IMR-90 (cell line): ENCODE measurements around the gene ITGA5. TPM values are rescaled to one million over a fixed set of nuclear protein-coding genes. Genes with fewer than 3 reads are reported as not detected.

Source experiments
- ATAC-seq: fragments of 200-7000 bp; cut with Tn5 transposase; 2 replicates; pipeline ENCODE4 v1.9.1; 2020; ENCODE audit warnings: low read depth, mild to moderate bottlenecking, moderate library complexity
- BruUV-seq: library from RNA; stranded (reverse); fragments of 400-500 nt; replicated peaks from 2 replicates; lab custom pipeline; 2021; lab: Mats Ljungman, UMichigan
- CTCF ChIA-PET: fragments of 300-600 bp; formaldehyde crosslinking; extraction: SDS; loops from one replicate; lab custom pipeline; 2021; ENCODE audit warnings: antibody characterized with exemption; lab: Yijun Ruan, JAX
- POLR2A ChIA-PET: fragments of 300-600 bp; sonication (Branson Sonifier 250); formaldehyde crosslinking; loops from one replicate; lab custom pipeline; 2022; ENCODE audit warnings: antibody characterized with exemption; ENCODE audit not compliant: unreplicated experiment; lab: Charles Lee
- DNase-seq: peaks from one replicate; pipeline ENCODE4 v3.0.0; 2013
- H2AFZ ChIP-seq: replicated peaks from 2 replicates; pipeline ENCODE3; 2013; ENCODE audit warnings: low read length, mild to moderate bottlenecking; ENCODE audit not compliant: poor library complexity
- H2AK5ac ChIP-seq: 2 replicates; pipeline ENCODE4 v1.6.1; 2013; ENCODE audit warnings: low read depth, low read length, inconsistent platforms
- H2AK9ac ChIP-seq: replicated peaks from 2 replicates; pipeline ENCODE3; 2013; ENCODE audit warnings: mild to moderate bottlenecking, low read depth, low read length, moderate library complexity; ENCODE audit not compliant: poor library complexity
- H2BK120ac ChIP-seq: 2 replicates; pipeline ENCODE4 v1.6.1; 2013; ENCODE audit warnings: low read depth, low read length, inconsistent platforms
- H2BK15ac ChIP-seq: 3 replicates; pipeline ENCODE4 v1.6.1; 2013; ENCODE audit warnings: low read depth, low read length, inconsistent platforms
- H2BK20ac ChIP-seq: 2 replicates; pipeline ENCODE4 v1.6.1; 2013; ENCODE audit warnings: low read depth, mild to moderate bottlenecking, inconsistent platforms, low read length, moderate library complexity
- H2BK5ac ChIP-seq: 2 replicates; pipeline ENCODE4 v1.6.1; 2013; ENCODE audit warnings: mild to moderate bottlenecking, low read depth, low read length, inconsistent platforms; ENCODE audit not compliant: poor library complexity, severe bottlenecking
- H3K14ac ChIP-seq: replicated peaks from 2 replicates; pipeline ENCODE4 v1.6.1; 2013; ENCODE audit warnings: low read depth, low read length, inconsistent platforms
- H3K18ac ChIP-seq: 2 replicates; pipeline ENCODE4 v1.6.1; 2013; ENCODE audit warnings: low read depth, low read length, control low read depth
- H3K23ac ChIP-seq: 2 replicates; pipeline ENCODE4 v1.6.1; 2013; ENCODE audit warnings: low read depth, low read length, inconsistent platforms
- H3K27ac ChIP-seq: 2 replicates; pipeline ENCODE4 v1.5.1; 2013; ENCODE audit warnings: mild to moderate bottlenecking, control low read depth, low read length; ENCODE audit not compliant: insufficient read depth
- H3K27me3 ChIP-seq: 2 replicates; pipeline ENCODE4 v1.6.1; 2013; ENCODE audit warnings: low read length; ENCODE audit not compliant: control insufficient read depth, insufficient read depth
- H3K36me3 ChIP-seq: 2 replicates; pipeline ENCODE4 v1.6.1; 2013; ENCODE audit warnings: low read length, mixed read lengths; ENCODE audit not compliant: control insufficient read depth, insufficient read depth
- H3K4ac ChIP-seq: 2 replicates; pipeline ENCODE4 v1.6.1; 2013; ENCODE audit warnings: low read depth, low read length, inconsistent platforms
- H3K4me1 ChIP-seq: 2 replicates; pipeline ENCODE4 v1.6.1; 2013; ENCODE audit warnings: low read length, mixed read lengths; ENCODE audit not compliant: control insufficient read depth, insufficient read depth
- H3K4me2 ChIP-seq: 2 replicates; pipeline ENCODE4 v1.6.1; 2013; ENCODE audit warnings: low read depth, mild to moderate bottlenecking, control low read depth, low read length, moderate library complexity
- H3K4me3 ChIP-seq: 2 replicates; pipeline ENCODE4 v1.5.1; 2013; ENCODE audit warnings: low read depth, mild to moderate bottlenecking, control low read depth, low read length, moderate library complexity; ENCODE audit not compliant: insufficient read depth
- H3K56ac ChIP-seq: 2 replicates; pipeline ENCODE4 v1.6.1; 2013; ENCODE audit warnings: low read length, inconsistent platforms; ENCODE audit not compliant: insufficient read depth; ENCODE audit errors: extremely low read depth
- H3K79me1 ChIP-seq, 2 experiments: 2 replicates each; pipeline ENCODE4 v1.6.1; 2013; ENCODE audit warnings: low read length in 2 of 2, inconsistent platforms in 1 of 2, low read depth in 1 of 2
- H3K9ac ChIP-seq: 2 replicates; pipeline ENCODE4 v1.6.1; 2013; ENCODE audit warnings: low read depth, low read length, control low read depth
- H3K9me1 ChIP-seq: 2 replicates; pipeline ENCODE4 v1.6.1; 2013; ENCODE audit warnings: low read length, inconsistent platforms; ENCODE audit not compliant: insufficient read depth
- H3K9me3 ChIP-seq: 2 replicates; pipeline ENCODE4 v1.6.1; 2013; ENCODE audit warnings: low read length; ENCODE audit not compliant: control insufficient read depth, insufficient read depth
- H4K20me1 ChIP-seq: 2 replicates; pipeline ENCODE4 v1.6.1; 2013; ENCODE audit warnings: low read length, inconsistent platforms; ENCODE audit not compliant: insufficient read depth
- H4K5ac ChIP-seq: 2 replicates; pipeline ENCODE4 v1.6.1; 2013; ENCODE audit warnings: mild to moderate bottlenecking, low read depth, low read length, control low read depth
- H4K8ac ChIP-seq, 2 experiments: 2 replicates each; pipeline ENCODE4 v1.6.1; 2013; ENCODE audit warnings: low read depth in 2 of 2, low read length in 2 of 2, control low read depth in 1 of 2, inconsistent platforms in 1 of 2
- H4K91ac ChIP-seq: 2 replicates; pipeline ENCODE4 v1.6.1; 2013; ENCODE audit warnings: low read depth, low read length, inconsistent platforms; ENCODE audit not compliant: insufficient read depth
- CEBPB ChIP-seq: IDR thresholded peaks from 2 replicates; pipeline ENCODE4 v1.6.1; 2012; ENCODE audit warnings: low read depth, low read length, improper control_type of control experiment
- CHD1 ChIP-seq: IDR thresholded peaks from 2 replicates; pipeline ENCODE4 v1.6.1; 2012; ENCODE audit warnings: low read depth, low read length, improper control_type of control experiment
- MAZ ChIP-seq: IDR thresholded peaks from 2 replicates; pipeline ENCODE4 v1.6.1; 2012; ENCODE audit warnings: low read depth, mild to moderate bottlenecking, low read length, improper control_type of control experiment, moderate library complexity, borderline replicate concordance
- dilution Hi-C: fragments of 300-500 bp; cut with HindIII; formaldehyde crosslinking; loops from one replicate; pipeline ENCODE4 v1.14.3; 2018; ENCODE audit warnings: low sequenced_read_pairs; ENCODE audit not compliant: unreplicated experiment
- in situ Hi-C: fragments of 300-500 bp; cut with MboI; formaldehyde crosslinking; loops from 3 replicates; pipeline ENCODE4 v1.14.3; 2019; ENCODE audit warnings: low sequenced_read_pairs, inconsistent platforms, mixed read lengths
- intact Hi-C: fragments of 100-400 bp; cut with micrococcal nuclease; formaldehyde crosslinking; loops from 2 replicates; pipeline ENCODE4 v1.10.0; 2022
- polyA plus RNA-seq, 3 experiments: library from polyadenylated mRNA; depleted of rRNA; stranded (reverse); fragments of >200 nt; gene quantifications; 2 replicates each; pipeline ENCODE4 v1.2.3, GENCODE V29; 2012; ENCODE audit warnings: low replicate concordance in 1 of 3
- total RNA-seq: library from RNA; depleted of rRNA; stranded (reverse); fragments of >200 nt; gene quantifications from 2 replicates; pipeline ENCODE4 v1.2.3, GENCODE V29; 2012

The ITGA5 gene
- total and polyA plus RNA-seq, 2 of the 4 experiments (the other 2 are of a cell fraction) = 159 to 259 TPM

GRCh38 chr12:54455760-54456469 is 36.8 kb upstream of the ITGA5 start:
- dilution Hi-C loops = no loop called here
- TF ChIP-seq CHD1 = no peak
- TF ChIP-seq MAZ = no peak
- no peak for TF ChIP-seq CEBPB
- ChIA-PET CTCF (no interaction called here), POLR2A (no interaction called here)
- Histone ChIP-seq H3K79me1 (no peaks in the 10 kb centered on the region), H2AK9ac (no peak overlapping the region), H3K4me2 (no peak overlapping the region), H3K23ac (no peak overlapping the region), H3K14ac (no peak overlapping the region), H2BK15ac (no peak overlapping the region), H3K18ac (no peak overlapping the region), H2BK20ac (no peak overlapping the region), H4K91ac (no peak overlapping the region), H3K9ac (no peak overlapping the region), H3K4me1 (no peaks in the 10 kb centered on the region), H3K36me3 (no peaks in the 10 kb centered on the region), H2BK120ac (no peak overlapping the region), H2AK5ac (no peak overlapping the region), H3K4ac (no peak overlapping the region), H4K20me1 (no peaks in the 10 kb centered on the region), H3K27ac (no peak overlapping the region), H4K5ac (no peak overlapping the region), H2BK5ac (no peak overlapping the region), H3K4me3 (no peak overlapping the region), H3K27me3 (peaks cover 39% of the 10 kb centered on the region), H3K56ac (no peak overlapping the region), H3K9me1 (no peaks in the 10 kb centered on the region), H4K8ac (no peak overlapping the region), H3K9me3 (no peaks in the 10 kb centered on the region), H2AFZ (no peak overlapping the region)
- no peak for DNase-seq
- intact Hi-C loops = no loop called here
- no peak for ATAC-seq
- in situ Hi-C loops = no loop called here
- no TSS peak for BruUV-seq
